Bone marrow (tissue), 2 donors: Measurements from ENCODE around the gene RNF19B.

Experiments used
- DNase-seq, 2 donors: peaks; one replicate each; lab custom pipeline; 2025; lab: John Stamatoyannopoulos, UW

Gene RNF19B

DNA sequence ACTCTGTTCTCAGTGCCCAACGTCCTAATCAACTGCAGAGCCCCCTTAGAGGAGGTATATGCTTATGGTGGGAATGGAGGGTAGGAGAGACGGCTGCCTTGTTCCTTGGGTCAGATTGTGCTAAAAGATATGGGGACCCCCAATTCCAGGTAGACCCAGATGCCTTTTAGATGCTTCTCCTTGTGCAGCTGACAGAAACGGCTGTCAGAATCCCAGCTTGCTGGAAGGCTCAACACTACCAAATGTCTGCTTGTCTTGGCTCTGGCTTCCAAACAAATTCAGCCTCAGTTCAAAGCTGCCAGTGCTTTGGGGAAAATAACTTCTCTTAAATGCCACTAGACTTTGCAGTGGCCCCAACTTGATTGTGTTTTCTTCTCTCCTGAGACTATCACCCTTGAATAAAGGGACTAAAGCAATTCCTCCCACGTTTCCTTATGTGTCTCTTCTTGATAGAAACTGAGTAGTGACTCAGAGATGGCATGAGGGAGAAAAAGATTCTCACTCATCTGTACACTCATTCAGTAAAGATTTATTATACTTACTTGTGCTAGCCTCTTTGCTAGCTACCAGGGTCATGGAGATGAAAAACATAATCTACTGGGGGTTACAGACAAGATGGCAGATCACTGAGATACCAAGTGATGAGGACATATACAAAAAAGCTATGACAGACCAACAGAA is 3.4 kb upstream of the RNF19B start:
- DNase-seq = no peak

DNA sequence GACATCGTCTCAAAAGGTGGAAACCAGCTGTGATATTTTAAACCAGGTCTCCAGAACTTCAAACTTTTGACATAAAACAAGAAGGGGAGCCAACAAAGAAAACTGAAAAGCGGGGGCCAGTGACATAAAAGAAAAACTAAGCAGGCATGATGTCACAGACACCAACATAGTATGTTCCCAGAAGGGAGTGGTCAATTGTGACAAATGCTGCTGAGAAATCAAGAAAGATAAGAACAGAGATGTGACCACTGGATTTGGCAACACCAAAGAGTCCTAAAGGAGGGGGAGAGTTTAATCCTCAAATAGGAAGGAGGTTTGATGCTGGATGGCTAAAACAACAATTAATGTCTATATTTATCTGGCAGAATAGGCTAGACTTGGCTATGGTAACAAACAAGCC is 2.3 kb upstream of the RNF19B start:
- DNase-seq = no peak

DNA sequence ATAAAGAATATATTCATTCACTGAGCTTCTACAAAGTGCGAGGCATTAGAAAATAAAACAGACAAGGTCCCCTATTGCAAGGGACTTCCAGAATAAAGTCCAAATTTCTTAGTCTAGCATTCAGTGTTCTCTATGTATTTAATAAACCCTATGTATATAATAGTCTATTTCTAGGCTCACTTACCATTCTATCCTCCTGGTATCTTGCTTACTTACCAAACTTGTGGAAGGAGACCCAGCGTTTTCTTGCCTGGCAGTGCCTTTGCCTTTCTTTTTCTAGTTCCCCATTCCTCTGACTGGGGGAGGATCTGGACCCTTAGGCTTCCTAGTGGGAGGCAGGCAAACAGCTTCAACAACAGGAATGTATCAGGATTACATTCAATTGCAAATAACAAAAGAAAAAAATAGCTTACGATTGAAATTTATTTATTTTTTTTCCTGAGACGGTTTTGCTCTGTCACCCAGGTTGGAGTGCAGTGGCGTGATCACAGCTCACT is 690 bp upstream of the RNF19B start:
- no peak for DNase-seq

- peak in 1 of 2 donors; percentile 30 for DNase-seq
Measured at GRCh38 chr1:32963746-32964460, 706 bp downstream of the RNF19B start.

DNA sequence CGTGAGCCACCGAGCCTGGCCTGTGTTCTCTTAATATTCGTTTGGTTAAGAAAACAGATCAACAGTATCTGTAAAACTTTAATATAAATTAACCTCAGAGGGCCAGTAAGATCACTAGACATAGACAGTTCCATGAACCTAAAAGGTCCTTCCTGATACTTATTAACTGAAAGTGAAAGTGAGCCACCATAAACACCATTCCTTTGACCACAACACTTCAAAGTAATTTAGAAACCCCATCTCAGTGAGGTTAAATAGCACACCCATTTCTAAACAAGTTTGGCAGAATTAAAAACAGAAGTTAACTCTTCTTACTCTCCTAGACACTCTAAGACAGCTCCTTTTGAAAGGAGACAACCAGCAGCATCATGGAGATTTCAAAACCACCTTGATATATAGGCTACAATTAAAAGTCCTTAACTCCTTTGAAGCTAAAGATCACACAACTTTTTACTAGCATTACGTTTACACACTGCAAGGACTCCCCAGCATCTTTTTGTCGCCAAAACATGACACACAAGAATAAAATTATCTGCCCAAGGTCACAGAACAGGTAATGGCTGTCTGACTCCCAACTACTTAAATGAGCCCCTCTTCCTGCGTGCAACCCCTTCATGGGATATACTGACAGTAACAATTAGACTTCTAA is 2.2 kb downstream of the RNF19B start:
- peak in 1 of 2 donors; percentile 13 for DNase-seq

DNA sequence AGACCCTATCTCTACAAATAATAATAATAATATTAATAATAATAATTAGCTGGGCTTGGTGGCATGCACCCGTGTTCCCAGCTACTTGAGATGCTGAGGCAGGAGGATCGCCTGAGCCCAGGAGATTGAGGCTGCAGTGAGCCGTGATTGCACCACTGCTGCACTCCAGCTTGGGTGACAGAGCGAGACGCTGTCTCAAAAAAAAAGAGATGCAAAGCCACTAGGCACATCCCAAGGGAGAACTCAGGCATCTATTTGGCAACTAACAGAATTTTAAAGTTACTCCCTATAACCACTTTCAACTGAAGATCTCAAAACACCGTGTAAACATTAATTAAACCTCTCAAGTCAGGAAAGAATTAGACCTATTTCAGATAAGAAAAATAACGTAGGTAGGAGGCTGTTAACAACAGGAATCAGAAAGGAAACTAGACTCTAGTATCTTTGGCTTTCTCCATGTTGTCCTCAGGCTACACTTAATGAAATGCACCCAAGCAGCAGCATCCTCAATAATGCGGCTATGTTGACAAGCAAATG is 3.7 kb downstream of the RNF19B start:
- no peak for DNase-seq

GRCh38 chr1:32960342-32960741 is 4.3 kb downstream of the RNF19B start:
- no peak for DNase-seq

DNA sequence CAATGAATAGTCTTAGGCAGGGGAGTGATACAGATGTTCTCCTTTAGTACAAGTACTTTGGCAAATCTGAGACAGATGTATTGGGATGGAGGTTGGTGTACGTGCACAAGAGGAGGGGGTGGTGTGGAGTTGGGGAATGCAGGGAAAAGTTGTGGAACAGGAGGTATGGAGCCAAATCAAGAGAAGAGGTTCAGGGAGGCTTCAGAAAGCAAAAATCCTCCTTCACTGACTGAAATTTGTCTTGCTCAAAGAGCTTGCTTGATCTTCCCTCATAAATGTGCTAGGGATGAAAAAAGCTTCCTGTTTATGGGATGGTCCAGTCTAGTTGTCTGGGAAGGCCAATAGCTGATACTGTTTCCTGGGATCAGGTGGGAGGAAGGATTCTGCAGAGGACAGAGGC is 5.8 kb downstream of the RNF19B start:
- no peak for DNase-seq

GRCh38 chr1:32957017-32957416 is 7.6 kb downstream of the RNF19B start:
- no peak for DNase-seq

DNA sequence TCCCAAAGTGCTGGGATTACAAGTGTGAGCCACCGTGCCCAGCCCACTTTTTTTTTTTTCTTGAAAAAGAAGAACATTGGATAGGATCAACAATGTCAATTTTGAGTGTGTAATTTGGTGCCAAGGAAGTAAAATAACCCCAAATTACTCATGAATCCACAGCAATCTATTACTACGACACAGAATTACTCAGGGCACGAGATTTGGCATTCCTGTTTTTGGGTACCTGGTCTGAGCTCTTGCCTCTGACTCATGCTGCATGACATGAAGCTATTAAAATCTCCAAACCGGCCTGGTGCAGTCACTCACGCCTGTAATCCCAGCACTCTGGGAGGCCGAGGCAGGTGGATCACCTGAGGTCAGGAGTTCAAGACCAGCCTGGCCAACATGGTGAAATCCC is 10.4 kb downstream of the RNF19B start:
- DNase-seq = no peak

DNA sequence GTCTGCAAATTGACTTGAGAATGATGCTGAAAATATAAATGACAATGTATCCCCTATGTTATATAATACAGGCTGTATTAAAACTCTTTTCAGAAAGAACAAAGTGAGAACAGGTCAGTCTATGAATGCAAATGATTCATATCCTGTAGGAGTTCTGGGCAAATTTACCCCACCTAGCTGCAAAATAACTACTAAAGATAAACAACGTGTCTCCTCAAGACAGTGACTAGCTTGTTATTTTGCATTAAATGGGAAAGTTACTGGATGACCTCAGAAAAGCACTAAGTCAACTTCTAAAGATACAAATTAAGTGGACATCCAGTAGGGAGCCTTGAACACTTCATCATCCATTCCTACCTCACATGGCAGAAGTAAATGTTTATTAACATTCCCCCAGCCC is 11.1 kb downstream of the RNF19B start:
- no peak for DNase-seq

GRCh38 chr1:32949519-32949918 is 15.1 kb downstream of the RNF19B start:
- DNase-seq = no peak

DNA sequence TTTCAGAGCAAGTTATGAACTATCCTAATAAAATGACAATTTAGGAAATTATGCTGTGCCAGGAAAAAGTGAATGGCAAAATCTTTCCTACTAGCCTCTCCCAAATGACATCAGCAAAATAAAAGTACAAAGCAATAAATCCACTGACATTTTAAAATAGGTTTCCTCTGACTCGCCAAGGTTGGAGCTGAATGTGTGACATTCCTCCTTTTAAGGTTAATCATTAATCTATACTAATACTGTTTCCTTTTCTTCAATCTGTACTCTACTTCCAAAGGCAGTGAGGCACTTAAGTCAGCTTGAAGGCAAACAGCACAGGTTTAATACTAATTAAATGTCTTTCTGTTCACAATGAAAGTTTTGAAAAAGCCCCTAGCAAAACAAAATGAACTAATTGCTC is 15.7 kb downstream of the RNF19B start:
- no peak for DNase-seq

- DNase-seq = no peak
Measured at GRCh38 chr1:32948390-32948722, 16.3 kb downstream of the RNF19B start.

DNA sequence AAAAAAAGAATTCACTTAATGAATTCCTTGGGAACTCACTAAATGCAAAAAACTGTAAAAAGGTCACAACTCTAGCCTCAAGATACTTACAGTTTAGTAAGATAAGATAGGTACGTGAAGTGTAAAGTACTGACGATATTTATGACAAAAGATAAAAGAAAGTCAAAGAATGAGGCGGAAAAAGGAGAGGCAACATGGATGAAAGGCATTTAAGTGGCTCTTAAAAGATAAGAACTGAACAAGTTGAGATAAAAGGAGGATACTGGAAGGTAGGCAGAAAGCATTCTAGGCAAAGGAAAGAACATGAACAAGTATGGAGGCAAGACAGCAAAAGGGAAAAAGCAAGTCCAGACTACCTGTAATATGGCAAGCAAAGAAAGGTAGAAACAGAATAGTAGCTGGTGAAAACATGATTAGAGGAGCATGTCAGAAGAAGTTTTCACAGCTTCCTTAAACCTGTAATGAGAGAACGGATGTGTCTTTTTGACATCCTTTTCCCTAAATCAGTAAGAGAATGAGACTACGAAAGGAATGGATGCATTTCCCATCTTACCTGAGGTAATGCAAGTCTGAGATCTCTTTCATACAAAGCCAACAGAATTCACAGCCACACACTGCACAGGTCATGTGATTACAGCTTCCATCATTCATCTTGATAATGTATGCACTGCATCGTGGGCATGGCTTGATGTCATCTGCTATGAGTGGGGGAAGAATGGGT is 16.8 kb downstream of the RNF19B start:
- DNase-seq = no peak

- DNase-seq = no peak
Measured at GRCh38 chr1:32946413-32946812, 18.2 kb downstream of the RNF19B start.

GRCh38 chr1:32944180-32944579 is 20.4 kb downstream of the RNF19B start:
- no peak for DNase-seq

DNA sequence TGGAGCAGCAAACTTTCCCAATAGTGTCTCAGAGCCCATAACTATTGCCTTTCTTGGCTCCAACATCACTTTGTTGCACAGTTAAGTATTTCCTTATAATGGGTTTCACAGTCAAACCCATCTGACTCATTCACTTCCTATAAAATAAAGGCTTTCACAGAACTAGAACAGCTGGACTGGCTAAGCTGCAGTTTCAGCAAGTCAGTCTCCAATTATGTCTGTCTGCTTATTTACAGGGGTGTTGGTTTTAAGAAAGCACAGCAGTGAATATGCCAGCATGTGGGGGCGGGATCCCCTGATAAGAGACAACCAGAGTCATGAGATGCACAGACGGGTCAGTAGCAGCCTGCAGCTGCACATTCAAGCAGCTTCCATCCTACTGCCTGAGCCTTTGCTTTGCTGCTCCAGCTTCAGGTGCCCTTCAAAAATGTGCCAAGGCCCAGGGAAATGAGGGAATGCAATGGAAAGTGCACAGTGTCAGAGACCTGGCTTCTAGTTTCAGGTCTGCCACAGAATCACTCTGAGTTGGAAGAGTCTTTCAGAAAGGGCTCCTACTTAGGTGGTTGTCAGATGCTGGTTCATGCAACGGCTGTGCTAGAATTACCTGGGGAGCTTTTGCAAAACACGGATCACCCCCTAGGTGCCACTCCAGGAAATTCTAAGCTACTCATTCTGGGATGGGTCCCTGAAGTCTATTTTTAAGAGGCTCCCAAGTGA is 24.8 kb downstream of the RNF19B start:
- DNase-seq = peak in 1 of 2 donors; percentile 41

DNA sequence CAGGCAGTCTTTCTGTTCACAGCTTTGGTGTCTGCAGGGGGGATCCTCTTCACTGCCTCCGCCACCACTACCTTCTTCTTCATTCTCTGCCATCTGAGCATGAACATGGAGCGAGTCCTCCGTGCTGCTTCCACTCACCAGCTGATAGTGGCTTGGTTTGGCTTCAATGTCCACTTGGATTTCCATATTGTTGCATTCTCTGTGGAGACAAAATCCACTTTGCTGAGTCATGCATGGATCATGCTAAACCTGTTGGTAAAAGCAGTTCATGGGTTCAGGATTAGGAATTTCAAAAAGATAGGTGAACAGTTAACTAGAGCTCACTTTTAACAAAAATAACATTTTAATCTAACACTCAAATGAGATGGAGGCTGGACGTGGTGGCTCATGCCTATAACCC is 27.5 kb downstream of the RNF19B start:
- DNase-seq = no peak

GRCh38 chr1:32934535-32934934 is 30.1 kb downstream of the RNF19B start:
- DNase-seq = no peak

DNA sequence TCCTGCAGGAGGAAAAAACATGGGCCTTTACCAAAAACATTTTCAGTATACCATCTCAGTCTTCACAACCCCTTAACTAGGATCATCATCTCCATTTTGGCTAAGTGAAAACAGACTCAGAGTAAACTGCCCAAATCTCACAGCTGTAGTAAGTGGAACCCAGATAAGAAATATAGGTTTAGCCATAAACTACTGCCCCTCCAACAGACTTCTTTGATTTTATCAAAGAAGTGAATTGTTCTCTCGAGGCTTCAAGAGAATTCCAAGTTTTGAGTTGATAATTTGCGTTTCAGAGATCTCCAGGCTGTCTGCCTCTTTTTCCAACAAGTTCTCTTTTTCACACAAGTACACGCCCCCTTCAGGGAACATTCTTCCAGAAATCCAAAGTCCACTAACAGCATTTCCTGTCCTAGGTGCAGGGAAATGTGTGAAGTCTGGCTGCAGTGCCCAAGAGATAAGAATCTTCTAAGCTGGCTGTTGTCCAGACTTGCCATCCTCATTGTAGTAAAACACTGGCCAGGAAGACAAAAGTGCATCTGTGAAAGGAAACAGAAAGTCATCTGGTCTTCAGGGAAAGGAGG is 30.8 kb downstream of the RNF19B start:
- DNase-seq = no peak
